Ishikawa (cell line): ENCODE data around the gene FGFBP1.

ENCODE experiments used
- CEBPB ChIP-seq: IDR thresholded peaks from 2 replicates; pipeline ENCODE4 v1.6.1; 2012
- CREB1 ChIP-seq: IDR thresholded peaks from 2 replicates; pipeline ENCODE4 v1.6.1; 2012; ENCODE audit warnings: low read depth
- EGR1 ChIP-seq: IDR thresholded peaks from 2 replicates; pipeline ENCODE4 v1.6.1; 2012
- EP300 ChIP-seq: IDR thresholded peaks from 2 replicates; pipeline ENCODE4 v1.6.1; 2012; ENCODE audit warnings: borderline replicate concordance
- FOXM1 ChIP-seq: IDR thresholded peaks from 2 replicates; pipeline ENCODE4 v1.6.1; 2012; ENCODE audit warnings: low read depth, borderline replicate concordance
- NFIC ChIP-seq: IDR thresholded peaks from 2 replicates; pipeline ENCODE4 v1.6.1; 2012
- RAD21 ChIP-seq: IDR thresholded peaks from 2 replicates; pipeline ENCODE4 v1.6.1; 2012; ENCODE audit warnings: low read depth
- TAF1 ChIP-seq: IDR thresholded peaks from 2 replicates; pipeline ENCODE4 v1.6.1; 2012; ENCODE audit warnings: low read depth, mild to moderate bottlenecking
- TCF12 ChIP-seq: IDR thresholded peaks from 2 replicates; pipeline ENCODE4 v1.6.1; 2012; ENCODE audit warnings: low read depth
- TEAD4 ChIP-seq: IDR thresholded peaks from 2 replicates; pipeline ENCODE4 v1.6.1; 2012
- ZBTB7A ChIP-seq: IDR thresholded peaks from 2 replicates; pipeline ENCODE4 v1.6.1; 2012; ENCODE audit warnings: low read depth
- TF ChIP-seq, protein P1 (sequence below): IDR thresholded peaks from 2 replicates; pipeline ENCODE4 v1.6.1; 2012
- TF ChIP-seq, protein P2 (sequence below): IDR thresholded peaks from 2 replicates; pipeline ENCODE4 v1.6.1; 2012; ENCODE audit warnings: low read depth, mild to moderate bottlenecking
- TF ChIP-seq, protein P3 (sequence below): IDR thresholded peaks from 2 replicates; pipeline ENCODE4 v1.6.1; 2012

DNA sequence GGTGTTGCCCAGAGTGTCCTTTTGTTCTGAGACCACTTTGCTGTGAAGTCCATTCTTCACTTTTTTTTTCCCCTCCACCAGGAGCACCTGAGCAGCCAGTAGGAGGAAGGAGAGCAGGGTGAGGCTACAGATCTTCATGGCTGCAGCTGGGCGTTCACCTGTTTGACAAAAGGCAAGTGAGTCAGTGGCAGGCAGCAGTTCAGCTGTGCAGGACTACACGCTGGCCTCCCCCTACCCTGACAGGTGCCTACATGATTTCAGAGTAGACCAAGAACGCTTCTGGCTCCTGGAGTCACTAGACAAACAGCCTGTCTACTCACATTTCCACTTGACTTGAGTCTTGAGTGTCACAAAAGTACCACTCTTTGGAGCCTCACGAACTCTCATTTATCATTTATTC is 2.0 kb downstream of the FGFBP1 start:
- TF ChIP-seq EP300 (no peak), TEAD4 (no peak), EGR1 (no peak), TCF12 (no peak), CEBPB (no peak), TAF1 (no peak), RAD21 (no peak), CREB1 (no peak), NFIC (no peak), ZBTB7A (no peak), FOXM1 (no peak)
- TF ChIP-seq, protein P1, sequence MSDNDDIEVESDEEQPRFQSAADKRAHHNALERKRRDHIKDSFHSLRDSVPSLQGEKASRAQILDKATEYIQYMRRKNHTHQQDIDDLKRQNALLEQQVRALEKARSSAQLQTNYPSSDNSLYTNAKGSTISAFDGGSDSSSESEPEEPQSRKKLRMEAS = no peak
- TF ChIP-seq, protein P2, sequence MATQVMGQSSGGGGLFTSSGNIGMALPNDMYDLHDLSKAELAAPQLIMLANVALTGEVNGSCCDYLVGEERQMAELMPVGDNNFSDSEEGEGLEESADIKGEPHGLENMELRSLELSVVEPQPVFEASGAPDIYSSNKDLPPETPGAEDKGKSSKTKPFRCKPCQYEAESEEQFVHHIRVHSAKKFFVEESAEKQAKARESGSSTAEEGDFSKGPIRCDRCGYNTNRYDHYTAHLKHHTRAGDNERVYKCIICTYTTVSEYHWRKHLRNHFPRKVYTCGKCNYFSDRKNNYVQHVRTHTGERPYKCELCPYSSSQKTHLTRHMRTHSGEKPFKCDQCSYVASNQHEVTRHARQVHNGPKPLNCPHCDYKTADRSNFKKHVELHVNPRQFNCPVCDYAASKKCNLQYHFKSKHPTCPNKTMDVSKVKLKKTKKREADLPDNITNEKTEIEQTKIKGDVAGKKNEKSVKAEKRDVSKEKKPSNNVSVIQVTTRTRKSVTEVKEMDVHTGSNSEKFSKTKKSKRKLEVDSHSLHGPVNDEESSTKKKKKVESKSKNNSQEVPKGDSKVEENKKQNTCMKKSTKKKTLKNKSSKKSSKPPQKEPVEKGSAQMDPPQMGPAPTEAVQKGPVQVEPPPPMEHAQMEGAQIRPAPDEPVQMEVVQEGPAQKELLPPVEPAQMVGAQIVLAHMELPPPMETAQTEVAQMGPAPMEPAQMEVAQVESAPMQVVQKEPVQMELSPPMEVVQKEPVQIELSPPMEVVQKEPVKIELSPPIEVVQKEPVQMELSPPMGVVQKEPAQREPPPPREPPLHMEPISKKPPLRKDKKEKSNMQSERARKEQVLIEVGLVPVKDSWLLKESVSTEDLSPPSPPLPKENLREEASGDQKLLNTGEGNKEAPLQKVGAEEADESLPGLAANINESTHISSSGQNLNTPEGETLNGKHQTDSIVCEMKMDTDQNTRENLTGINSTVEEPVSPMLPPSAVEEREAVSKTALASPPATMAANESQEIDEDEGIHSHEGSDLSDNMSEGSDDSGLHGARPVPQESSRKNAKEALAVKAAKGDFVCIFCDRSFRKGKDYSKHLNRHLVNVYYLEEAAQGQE = no peak
- TF ChIP-seq, protein P3, sequence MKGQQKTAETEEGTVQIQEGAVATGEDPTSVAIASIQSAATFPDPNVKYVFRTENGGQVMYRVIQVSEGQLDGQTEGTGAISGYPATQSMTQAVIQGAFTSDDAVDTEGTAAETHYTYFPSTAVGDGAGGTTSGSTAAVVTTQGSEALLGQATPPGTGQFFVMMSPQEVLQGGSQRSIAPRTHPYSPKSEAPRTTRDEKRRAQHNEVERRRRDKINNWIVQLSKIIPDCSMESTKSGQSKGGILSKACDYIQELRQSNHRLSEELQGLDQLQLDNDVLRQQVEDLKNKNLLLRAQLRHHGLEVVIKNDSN = no peak
